ENCODE measurements around the gene ZNF284. TPM values are rescaled to one million over a fixed set of nuclear protein-coding genes. Genes with fewer than 3 reads are reported as not detected.
A peak's percentile ranks its signal among the peaks of the same experiment; 100 is the strongest.

Gene ZNF284
- 1 to 10 TPM; 2.7 to 6.0 (median 4.1) TPM for polyA plus RNA-seq (ENCODE audit: insufficient read length in 3 of 3)
- long read RNA-seq, donor 1, result 0 reads
- long read RNA-seq, donor 2, full-length matches to known transcripts, result 1 of 1 reads
- long read RNA-seq, donor 2, partial matches to known transcripts, result 0 of 1 reads
- long read RNA-seq, donor 2, other reads (novel, unspliced or antisense), result 0 of 1 reads
- long read RNA-seq, donor 3, full-length matches to known transcripts, result 1 of 1 reads
- long read RNA-seq, donor 3, partial matches to known transcripts, result 0 of 1 reads
- long read RNA-seq, donor 3, other reads (novel, unspliced or antisense), result 0 of 1 reads
- long read RNA-seq, donor 4, result 0 reads
- long read RNA-seq, donor 5, full-length matches to known transcripts, result 1 of 1 reads
- long read RNA-seq, donor 5, partial matches to known transcripts, result 0 of 1 reads
- long read RNA-seq, donor 5, other reads (novel, unspliced or antisense), result 0 of 1 reads
- long read RNA-seq, donor 6, full-length matches to known transcripts, result 1 of 1 reads
- long read RNA-seq, donor 6, partial matches to known transcripts, result 0 of 1 reads
- long read RNA-seq, donor 6, other reads (novel, unspliced or antisense), result 0 of 1 reads
- long read RNA-seq, donor 7, full-length matches to known transcripts, result 1 of 1 reads
- long read RNA-seq, donor 7, partial matches to known transcripts, result 0 of 1 reads
- long read RNA-seq, donor 7, other reads (novel, unspliced or antisense), result 0 of 1 reads
- long read RNA-seq, donor 8, result 0 reads
- long read RNA-seq, donor 9, result 0 reads
- long read RNA-seq, donor 10, result 0 reads
- long read RNA-seq, donor 11, result 0 reads
- long read RNA-seq, donor 12, result 0 reads
- long read RNA-seq, donor 13, result 0 reads
- long read RNA-seq, donor 14, result 0 reads
- long read RNA-seq, donor 15, result 0 reads
- long read RNA-seq, donor 16, result 0 reads

- DNase-seq, result peak; percentile 94
These were observed at the start of gene ZNF284 for GRCh38 chr19:44071824-44072542. TSS of gene ZNF284 (plus strand) at chr19:44072159. CDS start at chr19:44076390, 4,231 bp downstream.

GRCh38 chr19:44024900-44025216, 47.1 kb upstream of the ZNF284 start:
- DNase-seq, result no peak

- DNase-seq, result peak; percentile 90
These were observed 46.6 kb upstream of the ZNF284 start, which contains the start of gene ZNF222 for GRCh38 chr19:44025217-44025936. TSS of gene ZNF222 (plus strand) at chr19:44025379. CDS start at chr19:44025437, 58 bp downstream.

DNA sequence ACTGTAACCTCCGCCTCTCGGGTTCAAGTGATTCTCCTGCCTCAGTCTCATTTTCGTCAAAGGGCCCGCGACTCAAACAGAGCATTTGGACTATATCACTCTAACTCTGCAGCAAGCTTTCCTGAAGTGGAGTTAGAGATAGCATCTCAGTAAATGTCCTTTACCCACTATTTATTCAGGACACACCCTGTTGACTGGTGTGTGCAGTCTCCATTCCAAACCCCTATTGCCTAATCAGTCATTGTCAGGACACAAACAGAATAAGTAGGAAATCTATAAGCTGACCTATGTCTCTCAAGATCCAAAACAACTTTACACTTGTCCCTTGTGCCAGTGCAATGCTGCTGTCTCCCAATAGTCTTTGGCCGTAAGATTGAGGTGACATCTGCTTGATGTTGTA, 45.3 kb upstream of the ZNF284 start:
- no peak for DNase-seq

DNA sequence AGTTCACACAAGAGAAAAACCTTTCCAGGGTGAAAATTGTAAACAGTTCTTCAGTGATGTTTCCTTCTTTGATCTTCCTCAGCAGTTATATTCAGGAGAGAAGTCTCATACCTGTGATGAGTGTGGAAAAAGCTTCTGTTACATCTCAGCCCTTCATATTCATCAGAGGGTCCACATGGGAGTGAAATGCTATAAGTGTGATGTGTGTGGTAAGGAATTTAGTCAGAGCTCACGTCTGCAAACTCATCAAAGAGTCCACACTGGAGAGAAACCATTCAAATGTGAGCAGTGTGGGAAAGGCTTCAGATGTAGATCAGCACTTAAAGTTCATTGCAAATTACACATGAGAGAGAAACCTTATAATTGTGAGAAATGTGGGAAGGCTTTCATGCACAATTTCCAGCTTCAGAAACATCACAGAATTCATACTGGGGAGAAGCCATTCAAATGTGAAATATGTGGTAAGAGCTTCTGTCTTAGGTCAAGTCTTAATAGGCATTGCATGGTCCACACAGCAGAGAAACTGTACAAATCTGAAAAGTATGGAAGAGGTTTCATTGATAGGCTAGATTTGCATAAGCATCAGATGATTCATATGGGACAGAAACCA, 39.9 kb upstream of the ZNF284 start:
- DNase-seq, result no peak

DNA sequence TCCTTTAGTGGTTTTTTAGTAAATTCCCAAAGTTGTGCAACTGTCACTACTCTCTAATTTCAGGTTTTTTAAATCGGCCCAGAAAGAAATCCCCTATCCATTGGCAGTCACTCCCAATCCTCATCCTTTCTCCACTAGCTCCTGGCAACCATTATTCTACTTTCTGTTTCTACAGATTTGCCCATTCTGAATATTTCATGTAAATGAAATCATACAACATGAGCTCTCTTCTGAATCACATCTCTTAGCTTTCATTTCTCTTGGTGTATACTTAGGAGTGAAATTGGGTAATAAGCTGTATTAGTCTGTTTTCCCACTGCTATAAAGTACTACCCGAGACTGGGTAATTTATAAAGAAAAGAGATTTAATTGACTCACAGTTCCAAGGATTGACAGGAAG, 29.8 kb upstream of the ZNF284 start:
- DNase-seq, result no peak

DNA sequence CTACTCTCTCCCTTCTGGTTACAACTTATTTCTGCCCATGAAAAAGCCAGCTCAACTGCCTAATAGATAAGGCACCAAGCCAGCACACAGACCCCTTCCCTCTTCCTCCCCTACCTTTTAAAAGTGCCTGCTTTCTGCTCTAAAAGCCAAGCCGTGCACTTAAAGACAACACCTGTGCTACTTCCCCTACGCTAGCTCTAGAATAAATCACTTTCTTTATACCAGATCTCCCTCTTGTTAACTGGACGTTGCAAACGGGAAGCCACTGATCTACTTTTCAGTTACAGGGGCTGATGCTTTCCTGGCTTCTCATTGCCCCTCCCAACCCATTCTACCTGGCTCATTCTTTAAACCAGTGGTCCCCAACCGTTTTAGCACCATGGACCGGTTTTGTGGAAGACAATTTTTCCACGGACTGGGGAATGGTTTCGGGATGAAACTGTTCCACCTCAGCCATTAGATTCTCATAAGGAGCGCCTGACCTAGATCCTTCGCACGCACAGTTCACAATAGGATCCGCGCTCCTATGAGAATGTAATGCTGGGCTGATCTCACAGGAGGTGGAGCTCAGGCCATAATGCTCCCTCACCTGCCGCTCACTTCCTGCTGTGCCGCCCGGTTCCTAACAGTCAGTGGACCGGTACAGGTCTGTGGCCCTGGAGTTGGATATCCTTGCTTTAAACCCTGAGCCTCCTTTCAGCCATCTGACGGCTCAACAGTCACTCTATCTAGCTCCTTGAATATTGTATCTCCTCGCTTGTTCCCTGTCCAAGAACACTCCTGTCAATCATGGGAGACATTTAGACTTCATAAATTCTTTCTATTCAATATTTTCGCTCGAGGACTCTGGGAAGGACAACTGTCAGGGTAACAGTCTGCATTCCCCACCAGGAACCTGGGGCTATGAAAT, 21.0 kb upstream of the ZNF284 start:
- peak; percentile 1 for DNase-seq

- peak; percentile 98 for DNase-seq
These were observed 20.1 kb upstream of the ZNF284 start, which contains the start of gene ZNF223 for GRCh38 chr19:44051650-44052402. TSS of gene ZNF223 (plus strand) at chr19:44052036. CDS start at chr19:44055177, 3,141 bp downstream.

- no peak for DNase-seq
These were observed 16.1 kb upstream of the ZNF284 start for GRCh38 chr19:44055870-44056269.

GRCh38 chr19:44059229-44059628, 12.7 kb upstream of the ZNF284 start:
- no peak for DNase-seq

DNA sequence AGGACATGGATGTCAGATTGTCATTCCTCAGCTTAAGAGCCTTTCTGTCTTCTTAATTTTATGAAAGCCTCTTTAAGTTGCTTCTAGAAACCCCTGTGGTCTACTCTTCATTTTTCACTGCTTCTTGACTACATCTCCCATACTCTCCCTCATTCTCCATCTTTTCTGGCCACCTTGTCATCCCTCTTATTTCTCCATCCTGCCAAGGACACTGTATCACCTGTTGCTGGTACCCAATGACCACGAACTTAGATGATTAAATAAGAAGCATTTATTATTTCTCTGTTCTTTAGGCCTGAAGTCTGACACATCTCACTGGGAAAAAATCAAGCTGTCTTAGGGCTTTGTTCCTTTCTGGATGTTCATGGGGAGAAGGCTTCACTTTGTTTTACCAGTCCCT, 10.9 kb upstream of the ZNF284 start:
- no peak for DNase-seq

DNA sequence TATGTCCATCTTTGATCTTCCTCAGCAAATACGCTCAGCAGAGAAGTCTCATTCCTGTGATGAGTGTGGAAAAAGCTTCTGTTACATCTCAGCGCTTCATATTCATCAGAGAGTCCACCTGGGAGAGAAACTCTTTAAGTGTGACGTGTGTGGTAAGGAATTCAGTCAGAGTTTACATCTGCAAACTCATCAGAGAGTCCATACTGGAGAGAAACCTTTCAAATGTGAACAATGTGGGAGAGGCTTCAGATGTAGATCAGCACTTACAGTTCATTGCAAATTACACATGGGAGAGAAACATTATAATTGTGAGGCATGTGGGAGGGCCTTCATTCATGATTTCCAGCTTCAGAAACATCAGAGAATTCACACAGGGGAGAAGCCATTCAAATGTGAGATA, 5.7 kb upstream of the ZNF284 start:
- DNase-seq, result no peak

GRCh38 chr19:44069415-44069814, 2.5 kb upstream of the ZNF284 start:
- DNase-seq, result no peak

DNA sequence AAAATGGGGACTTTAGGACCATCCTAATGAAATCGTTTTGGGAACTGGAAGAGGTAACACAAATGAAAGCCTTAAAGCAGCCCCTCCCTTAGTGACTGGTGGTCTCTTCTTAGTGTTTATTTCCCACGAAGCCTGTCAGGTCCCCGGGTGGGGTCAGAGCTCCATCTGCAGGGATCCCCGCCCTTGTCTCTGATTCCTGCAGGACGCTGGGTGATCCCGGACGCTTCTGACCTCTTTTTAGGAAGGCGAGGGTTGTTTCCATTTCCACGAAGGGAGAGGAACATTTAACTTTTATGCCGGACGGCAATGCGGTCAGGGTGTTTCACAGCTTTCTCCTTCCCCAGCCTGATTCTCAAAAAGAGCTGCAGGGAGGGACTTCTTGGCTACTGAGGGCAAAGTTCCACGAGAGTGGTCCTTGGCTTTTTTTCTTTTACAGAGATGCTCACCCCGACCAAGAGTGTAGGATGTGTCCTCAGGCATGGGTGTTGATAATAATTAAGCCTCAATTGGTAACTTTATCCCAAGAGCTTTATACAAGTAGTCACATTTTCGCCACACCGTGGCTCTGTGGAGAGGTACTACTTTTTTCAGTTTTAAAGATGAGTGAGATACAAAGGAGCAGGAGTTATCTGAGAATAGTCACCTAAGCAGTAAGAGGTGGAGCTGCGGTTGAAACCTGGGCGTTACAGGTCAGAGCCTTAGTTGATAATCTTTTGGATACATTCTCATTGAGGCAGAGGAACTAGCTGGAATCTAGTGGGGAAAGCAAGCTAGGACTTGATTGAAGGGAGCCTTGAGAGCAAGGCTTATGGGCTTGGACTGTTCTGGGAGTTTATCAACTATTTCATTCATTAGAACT, 813 bp downstream of the ZNF284 start:
- no peak for DNase-seq

DNA sequence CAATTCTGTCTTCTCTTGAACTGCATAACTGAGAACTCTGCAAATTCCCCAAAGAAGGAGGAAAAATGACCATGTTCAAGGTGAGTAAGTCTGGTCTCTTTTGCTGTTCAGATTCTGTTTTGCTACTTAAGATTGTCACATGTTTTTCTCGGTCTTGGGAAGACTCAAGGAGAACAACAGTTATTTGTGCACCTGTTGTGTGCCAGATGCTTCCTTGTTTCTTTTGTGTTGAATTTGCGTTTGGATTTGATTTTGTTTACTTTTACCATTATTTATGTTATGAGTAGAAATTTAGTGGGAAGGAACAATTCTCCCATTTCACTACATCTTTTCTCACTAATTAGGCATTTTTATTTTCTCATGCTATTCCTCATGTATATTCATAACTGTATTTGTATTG, 4.4 kb downstream of the ZNF284 start:
- no peak for DNase-seq

GRCh38 chr19:44092108-44092507, 20.1 kb downstream of the ZNF284 start:
- DNase-seq, result no peak

- peak; percentile 95 for DNase-seq
These were observed 22.2 kb downstream of the ZNF284 start, which contains the start of gene ZNF224 for GRCh38 chr19:44093931-44094765. TSS of gene ZNF224 (plus strand) at chr19:44094361. CDS start at chr19:44097874, 3,513 bp downstream.
